ENCODE measurements around the gene SYNJ2. TPM values are rescaled to one million over a fixed set of nuclear protein-coding genes. Genes with fewer than 3 reads are reported as not detected.

The SYNJ2 gene
- polyA plus RNA-seq, 2 of the 4 experiments (the other 2 are of a cell fraction): 22.3 to 26.5 TPM

GRCh38 chr6:158038291-158039177 is 56.9 kb downstream of the SYNJ2 start:
- Histone ChIP-seq H3K4me1 (peaks cover 77% of the 10 kb centered on the region), H3K27ac (peak overlapping the region; percentile 94 to 100), H3K9me3 (no peaks in the 10 kb centered on the region), H3K4me2 (peak overlapping the region; percentile 90), H3K4me3 (no peak overlapping the region)
- ChIA-PET CTCF (interaction anchor here (1.3 to 5.2 kb wide), 4 partner anchors 12 to 56 kb away, joined by 3 to 25 read pairs (median 8); no protein-coding TSS in a partner anchor), POLR2A (interaction anchor here (1.9 kb wide), 1 partner anchor 12 kb away, joined by 8 read pairs; no protein-coding TSS in a partner anchor)
- DNase-seq (ENCODE audit: low read depth in 1 of 2, low spot score in 1 of 2): no peak
- no peak for ATAC-seq
- TF ChIP-seq CTCF (IDR thresholded peaks at IDR 0.05) (no peak), ZSCAN20 (CRISPR knock-in tag; IDR thresholded peaks at IDR 0.05) (no peak), HOXB5 (CRISPR knock-in tag; IDR thresholded peaks at IDR 0.05) (no peak), CBX2 (IDR thresholded peaks at IDR 0.05; ENCODE audit: borderline replicate concordance, low read depth) (no peak), RARB (CRISPR knock-in tag; IDR thresholded peaks at IDR 0.05) (no peak), RNF2 (IDR thresholded peaks at IDR 0.05; ENCODE audit: borderline replicate concordance, low read depth) (no peak), TP53 (CRISPR knock-in tag; IDR thresholded peaks at IDR 0.05) (no peak), ATOH8 (CRISPR knock-in tag; IDR thresholded peaks at IDR 0.05; ENCODE audit: low read depth) (no peak), TFCP2L1 (CRISPR knock-in tag; IDR thresholded peaks at IDR 0.05) (no peak)
- FAIRE-seq: no peak
- WGBS (ENCODE audit: missing lambda C conversion rate): 77% methylated on average over 11 of the region's 21 CpGs

GRCh38 chr6:158039178-158039557 is 57.5 kb downstream of the SYNJ2 start:
- ATAC-seq (peak; percentile 66 to 69), DNase-seq (ENCODE audit: low read depth in 1 of 2, low spot score in 1 of 2) (peak in 1 of 2 experiments; percentile 61), FAIRE-seq (no peak)
- H3K4me3 ChIP-seq: no peak overlapping the region
- ChIA-PET POLR2A (interaction anchor here (1.9 kb wide), 1 partner anchor 13 kb away, joined by 8 read pairs; no protein-coding TSS in a partner anchor), CTCF (interaction anchor here (4.4 to 5.2 kb wide), 2 partner anchors 13 to 32 kb away, joined by 25 read pairs; no protein-coding TSS in a partner anchor)
- 2% methylated on average over 9 of the region's 9 CpGs for WGBS (ENCODE audit: missing lambda C conversion rate)
- peaks cover 77% of the 10 kb centered on the region for H3K4me1 ChIP-seq
- H3K27ac ChIP-seq: peak overlapping the region; percentile 94 to 100
- TF ChIP-seq MAX (IDR thresholded peaks at IDR 0.05): peak; percentile 23; the same call in 1 of the 2 replicates
- 0 out of 2 replicates have a peak, but pooled peaks have one; percentile 27 for TF ChIP-seq E2F6 (IDR thresholded peaks at IDR 0.05; ENCODE audit: borderline replicate concordance, low read depth)
- TF ChIP-seq MAFK (IDR thresholded peaks at IDR 0.05; ENCODE audit: partially characterized antibody): peak; percentile 3
- TF ChIP-seq EHMT2 (IDR thresholded peaks at IDR 0.05; ENCODE audit: low read depth): no peak
- no peak for TF ChIP-seq HEYL (CRISPR knock-in tag; IDR thresholded peaks at IDR 0.05)
- TF ChIP-seq CHD4 (IDR thresholded peaks at IDR 0.05; ENCODE audit: borderline replicate concordance): no peak
- 0 out of 2 replicates have a peak, but pooled peaks have one; percentile 14 for TF ChIP-seq FOSL2 (IDR thresholded peaks at IDR 0.05)
- TF ChIP-seq FOSL2 (CRISPR knock-in tag; IDR thresholded peaks at IDR 0.05): peak; percentile 64; the same call in 1 of the 2 replicates
- H3K4me2 ChIP-seq: peak overlapping the region; percentile 90
- H3K9me3 ChIP-seq: no peaks in the 10 kb centered on the region
